Skeletal muscle cell (primary cell): ENCODE data around the gene TCEA3.

Experiments
- DNase-seq: peaks from one replicate; pipeline ENCODE4 v3.0.0-alpha.2; 2010; ENCODE audit warnings: low read depth
- H3K4me3 ChIP-seq: 2 replicates; pipeline ENCODE4 v1.5.1; 2011; ENCODE audit warnings: low read depth, mild to moderate bottlenecking, control low read depth, low read length, moderate library complexity

TCEA3 gene

GRCh38 chr1:23423415-23424292 lies 894 bp downstream of the TCEA3 start:
- DNase-seq: no peak
- peak overlapping the region; percentile 44 for H3K4me3 ChIP-seq

- no peak overlapping the region for H3K4me3 ChIP-seq
- DNase-seq: no peak
Observed at GRCh38 chr1:23422941-23423340, 1.6 kb downstream of the TCEA3 start.

GRCh38 chr1:23422241-23422877 lies 2.2 kb downstream of the TCEA3 start:
- no peak overlapping the region for H3K4me3 ChIP-seq
- DNase-seq: peak; percentile 75

- H3K4me3 ChIP-seq: no peak overlapping the region
Observed at GRCh38 chr1:23421753-23422240, 2.8 kb downstream of the TCEA3 start.

GRCh38 chr1:23421343-23421742 lies 3.2 kb downstream of the TCEA3 start:
- H3K4me3 ChIP-seq: no peak overlapping the region

More at GRCh38 chr1:23421753-23422240, 2.8 kb downstream of the TCEA3 start:
- DNase-seq: peak; percentile 54

GRCh38 chr1:23420778-23421177 lies 3.8 kb downstream of the TCEA3 start:
- H3K4me3 ChIP-seq: no peak overlapping the region
- no peak for DNase-seq

More at GRCh38 chr1:23421343-23421742, 3.2 kb downstream of the TCEA3 start:
- no peak for DNase-seq

- DNase-seq: no peak
- no peak overlapping the region for H3K4me3 ChIP-seq
Observed at GRCh38 chr1:23419180-23419579, 5.4 kb downstream of the TCEA3 start.

- H3K4me3 ChIP-seq: no peak overlapping the region
- no peak for DNase-seq
Observed at GRCh38 chr1:23417570-23417969, 7.0 kb downstream of the TCEA3 start.

- DNase-seq: no peak
- H3K4me3 ChIP-seq: no peak overlapping the region
Observed at GRCh38 chr1:23416964-23417363, 7.6 kb downstream of the TCEA3 start.

- DNase-seq: no peak
- H3K4me3 ChIP-seq: no peak overlapping the region
Observed at GRCh38 chr1:23408797-23409290, 15.7 kb downstream of the TCEA3 start.

GRCh38 chr1:23407016-23407630 lies 17.4 kb downstream of the TCEA3 start:
- DNase-seq: no peak

GRCh38 chr1:23405946-23406345 lies 18.6 kb downstream of the TCEA3 start:
- no peak overlapping the region for H3K4me3 ChIP-seq
- no peak for DNase-seq

More at GRCh38 chr1:23407016-23407630, 17.4 kb downstream of the TCEA3 start:
- H3K4me3 ChIP-seq: no peak overlapping the region

GRCh38 chr1:23403735-23404486 lies 20.6 kb downstream of the TCEA3 start:
- peak; percentile 77 for DNase-seq
- no peak overlapping the region for H3K4me3 ChIP-seq

GRCh38 chr1:23403355-23403734 lies 21.2 kb downstream of the TCEA3 start:
- H3K4me3 ChIP-seq: no peak overlapping the region
- DNase-seq: no peak

- DNase-seq: peak; percentile 39
- no peak overlapping the region for H3K4me3 ChIP-seq
Observed at GRCh38 chr1:23403038-23403336, 21.6 kb downstream of the TCEA3 start.

GRCh38 chr1:23402286-23403037 lies 22.1 kb downstream of the TCEA3 start:
- DNase-seq: no peak
- no peak overlapping the region for H3K4me3 ChIP-seq

- H3K4me3 ChIP-seq: no peak overlapping the region
- no peak for DNase-seq
Observed at GRCh38 chr1:23401313-23401712, 23.2 kb downstream of the TCEA3 start.

GRCh38 chr1:23400324-23401114 lies 24.0 kb downstream of the TCEA3 start:
- DNase-seq: peak; percentile 42
- no peak overlapping the region for H3K4me3 ChIP-seq
